Suprapubic skin (tissue), 4 donors: Measurements from ENCODE around the gene BCL11B. TPM values are rescaled to one million over a fixed set of nuclear protein-coding genes. Genes with fewer than 3 reads are reported as not detected.

Experiments
- DNase-seq, 2 donors: peaks; one replicate each; pipeline ENCODE4 v3.0.0-alpha.2; 2019; ENCODE audit warnings: low spot score in 2 of 2
- H3K27ac ChIP-seq: fragments of 200-600 bp; sonication (generic); one replicate; pipeline ENCODE4 v1.5.1; 2019
- H3K27me3 ChIP-seq: fragments of 200-600 bp; sonication (generic); one replicate; pipeline ENCODE4 v1.5.1; 2019
- H3K36me3 ChIP-seq: fragments of 200-600 bp; sonication (generic); one replicate; pipeline ENCODE4 v1.5.1; 2019
- H3K4me1 ChIP-seq: fragments of 200-600 bp; sonication (generic); one replicate; pipeline ENCODE4 v1.5.1; 2019
- H3K4me3 ChIP-seq: fragments of 200-600 bp; sonication (generic); one replicate; pipeline ENCODE4 v1.5.1; 2019; ENCODE audit warnings: mild to moderate bottlenecking
- H3K9me3 ChIP-seq: fragments of 200-600 bp; sonication (generic); one replicate; pipeline ENCODE4 v1.5.1; 2019
- CTCF ChIP-seq, 2 donors: fragments of 200-600 bp in 1 of 2; fragments of 450-650 bp in 1 of 2; sonication (generic) in 1 of 2; IDR thresholded peaks; one replicate each; pipeline ENCODE4 v1.5.1; 2016 to 2019; ENCODE audit warnings: antibody characterized with exemption in 2 of 2, mild to moderate bottlenecking in 1 of 2, moderate library complexity in 1 of 2
- EP300 ChIP-seq: sonication (generic); formaldehyde crosslinking; IDR thresholded peaks from one replicate; pipeline ENCODE4 v1.6.1; 2017; ENCODE audit warnings: antibody characterized with exemption
- POLR2A ChIP-seq, 2 donors: fragments of 450-650 bp; IDR thresholded peaks; one replicate each; pipeline ENCODE4 v1.6.1; 2017; ENCODE audit warnings: antibody characterized with exemption in 2 of 2, mild to moderate bottlenecking in 2 of 2, moderate library complexity in 2 of 2
- POLR2AphosphoS5 ChIP-seq, 3 donors: sonication (generic); formaldehyde crosslinking; IDR thresholded peaks; one replicate each; pipeline ENCODE4 v1.6.1; 2017; ENCODE audit warnings: antibody characterized with exemption in 3 of 3
- WGBS: methylation state at CpG from one replicate; pipeline ENCODE4 v1.1.5; 2018; 5-methylcytosine and 5-hydroxymethylcytosine counted together
- total RNA-seq, 4 donors: library from RNA; depleted of rRNA; stranded (reverse); fragments of >200 nt; gene quantifications; one replicate each; pipeline ENCODE4 v1.1.0, GENCODE V29; 2016

BCL11B gene
- total RNA-seq, 4 donors from 2014 or later: 35.9 to 53.8 (median 47.5) TPM

GRCh38 chr14:99278836-99279235 lies 6.8 kb upstream of the BCL11B start:
- 82% methylated on average over 6 of the region's 6 CpGs for WGBS
- H3K36me3 ChIP-seq: no peaks in the 10 kb centered on the region
- H3K27ac ChIP-seq: no peak overlapping the region
- TF ChIP-seq POLR2AphosphoS5 (IDR thresholded peaks at IDR 0.05) (no peak), POLR2A (IDR thresholded peaks at IDR 0.05) (no peak), EP300 (no peak), CTCF (IDR thresholded peaks at IDR 0.05) (no peak)
- no peaks in the 10 kb centered on the region for H3K9me3 ChIP-seq
- peak in 1 of 2 donors; percentile 17 for DNase-seq
- peaks cover 8% of the 10 kb centered on the region for H3K4me1 ChIP-seq
- H3K27me3 ChIP-seq: peaks cover 22% of the 10 kb centered on the region
- H3K4me3 ChIP-seq: no peak overlapping the region

- Histone ChIP-seq H3K27ac (no peak overlapping the region), H3K36me3 (no peaks in the 10 kb centered on the region), H3K9me3 (no peaks in the 10 kb centered on the region), H3K4me1 (peaks cover 21% of the 10 kb centered on the region), H3K27me3 (peaks cover 21% of the 10 kb centered on the region), H3K4me3 (no peak overlapping the region)
- DNase-seq: no peak
- TF ChIP-seq EP300 (no peak), CTCF (IDR thresholded peaks at IDR 0.05) (no peak), POLR2A (IDR thresholded peaks at IDR 0.05) (no peak), POLR2AphosphoS5 (IDR thresholded peaks at IDR 0.05) (no peak)
- 55% methylated on average over 2 of the region's 2 CpGs for WGBS
These were observed 5.5 kb upstream of the BCL11B start for GRCh38 chr14:99277530-99277929.

GRCh38 chr14:99276482-99276881 lies 4.5 kb upstream of the BCL11B start:
- Histone ChIP-seq H3K27me3 (peaks cover 21% of the 10 kb centered on the region), H3K4me3 (no peak overlapping the region), H3K27ac (no peak overlapping the region), H3K36me3 (no peaks in the 10 kb centered on the region), H3K4me1 (peaks cover 32% of the 10 kb centered on the region), H3K9me3 (no peaks in the 10 kb centered on the region)
- WGBS: 63% methylated on average over 2 of the region's 2 CpGs
- DNase-seq: no peak
- TF ChIP-seq CTCF (IDR thresholded peaks at IDR 0.05): no peak
- TF ChIP-seq EP300: no peak
- no peak for TF ChIP-seq POLR2A (IDR thresholded peaks at IDR 0.05)
- no peak for TF ChIP-seq POLR2AphosphoS5 (IDR thresholded peaks at IDR 0.05)

GRCh38 chr14:99275222-99275584 lies 3.2 kb upstream of the BCL11B start:
- no peak overlapping the region for H3K27ac ChIP-seq
- no peak overlapping the region for H3K4me3 ChIP-seq
- H3K36me3 ChIP-seq: no peaks in the 10 kb centered on the region
- peaks cover 30% of the 10 kb centered on the region for H3K27me3 ChIP-seq
- TF ChIP-seq CTCF (IDR thresholded peaks at IDR 0.05): no peak
- TF ChIP-seq POLR2A (IDR thresholded peaks at IDR 0.05): no peak
- no peak for TF ChIP-seq EP300
- no peak for TF ChIP-seq POLR2AphosphoS5 (IDR thresholded peaks at IDR 0.05)
- no peaks in the 10 kb centered on the region for H3K9me3 ChIP-seq
- DNase-seq: no peak
- peaks cover 39% of the 10 kb centered on the region for H3K4me1 ChIP-seq

GRCh38 chr14:99274346-99275221 lies 2.6 kb upstream of the BCL11B start:
- Histone ChIP-seq H3K36me3 (no peaks in the 10 kb centered on the region), H3K4me3 (peak overlapping the region; percentile 84), H3K9me3 (no peaks in the 10 kb centered on the region), H3K27ac (peak overlapping the region; percentile 90), H3K4me1 (peaks cover 43% of the 10 kb centered on the region), H3K27me3 (peaks cover 33% of the 10 kb centered on the region)
- peak; percentile 89 to 91 for DNase-seq
- WGBS: 3% methylated on average over 32 of the region's 69 CpGs
- no peak for TF ChIP-seq POLR2AphosphoS5 (IDR thresholded peaks at IDR 0.05)
- peak; percentile 2 to 40 for TF ChIP-seq CTCF (IDR thresholded peaks at IDR 0.05)
- no peak for TF ChIP-seq POLR2A (IDR thresholded peaks at IDR 0.05)
- no peak for TF ChIP-seq EP300
